Measurements from ENCODE around the gene SMPD3.

DNA sequence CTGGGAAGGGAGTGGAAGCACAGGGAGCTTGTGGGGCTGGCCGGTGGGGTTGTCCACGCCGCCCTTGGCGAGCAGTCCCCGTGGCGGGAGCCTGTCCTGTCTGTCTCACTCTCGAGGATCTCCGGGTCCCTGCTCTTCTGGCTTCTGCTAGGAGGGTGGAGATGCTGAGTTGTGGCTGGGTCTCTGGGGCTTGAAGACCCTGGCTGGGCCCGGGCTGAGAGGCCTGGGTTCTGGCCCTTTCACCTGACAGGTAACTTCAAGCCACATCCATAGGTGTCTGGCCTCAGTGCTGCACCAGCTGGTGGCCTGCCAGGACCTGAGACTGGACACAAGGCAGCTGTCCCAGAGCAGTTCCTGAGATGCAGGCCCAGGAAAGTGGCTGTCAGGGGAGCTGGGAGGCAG lies 90.8 kb downstream of the SMPD3 start:
- TF ChIP-seq CTCF (IDR thresholded peaks at IDR 0.05): no peak
- TF ChIP-seq ZFX (IDR thresholded peaks at IDR 0.05; ENCODE audit: borderline replicate concordance): no peak

Measured in 22Rv1 (cell line).